GM18861 (cell line): Measurements from ENCODE around the gene GLIS1.

Experiments
- ATAC-seq: cut with Tn5 transposase; IDR thresholded peaks from one replicate; pipeline ENCODE4 v1.9.1; 2021; ENCODE audit not compliant: unreplicated experiment

GLIS1 gene

GRCh38 chr1:53719469-53719868 lies 19.5 kb downstream of the GLIS1 start:
- no peak for ATAC-seq

- no peak for ATAC-seq
These were observed 20.5 kb downstream of the GLIS1 start for GRCh38 chr1:53718443-53718842.

DNA sequence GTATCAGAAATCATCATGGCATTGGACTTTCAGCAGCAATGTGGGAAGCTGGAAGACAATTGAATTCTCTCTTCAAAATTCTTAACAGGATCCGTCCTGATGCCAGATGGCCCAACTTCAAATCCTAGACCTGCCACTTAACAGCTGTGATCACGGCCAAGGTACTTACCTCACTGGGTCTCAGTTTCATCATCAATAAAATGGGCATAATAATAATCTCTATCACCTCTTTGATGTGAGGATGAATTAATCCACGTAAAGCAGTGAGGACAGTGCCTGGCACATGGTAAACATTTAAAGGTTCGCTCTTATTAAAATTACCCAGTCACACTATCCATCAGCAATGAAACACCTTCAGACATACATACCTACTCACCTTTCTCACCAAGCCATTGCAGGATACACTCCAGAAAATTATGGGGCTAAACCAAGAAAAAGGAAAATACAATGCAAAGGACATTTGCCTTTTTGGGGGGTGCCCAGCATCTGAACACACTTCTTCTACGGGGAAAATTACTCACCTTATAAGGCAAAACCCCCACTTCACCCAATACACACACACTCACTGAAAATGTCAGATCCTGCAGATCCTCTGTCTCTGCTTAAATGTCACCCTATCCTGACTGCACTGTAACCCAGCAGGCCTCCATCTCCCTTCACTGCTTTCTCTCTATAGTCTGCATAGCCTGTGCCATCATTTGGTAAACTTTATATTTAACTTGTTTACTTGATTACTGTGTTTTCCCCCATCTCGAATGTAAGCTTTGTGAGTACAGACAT lies 21.7 kb downstream of the GLIS1 start:
- ATAC-seq, result no peak

GRCh38 chr1:53716150-53716549 lies 22.8 kb downstream of the GLIS1 start:
- no peak for ATAC-seq

DNA sequence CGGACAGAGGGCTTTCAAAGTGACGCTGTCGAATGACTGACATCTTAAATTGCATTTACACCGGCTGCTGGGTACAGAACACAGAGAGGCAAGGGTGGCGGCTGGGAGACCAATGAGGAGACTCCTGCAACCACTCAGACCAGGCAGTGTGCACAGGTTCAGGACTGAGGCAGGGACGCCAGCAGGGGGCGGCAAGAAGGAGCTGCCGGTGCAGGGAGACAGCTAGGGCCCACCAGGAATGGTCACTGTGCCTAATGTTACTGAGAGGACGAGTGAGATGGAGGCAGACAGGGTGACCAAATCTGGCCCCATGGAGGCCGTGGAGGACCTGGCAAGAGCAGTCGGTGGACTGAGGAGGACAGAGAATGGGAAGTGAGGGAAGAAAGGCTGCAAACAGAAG lies 23.5 kb downstream of the GLIS1 start:
- no peak for ATAC-seq

GRCh38 chr1:53712276-53712675 lies 26.7 kb downstream of the GLIS1 start:
- no peak for ATAC-seq

DNA sequence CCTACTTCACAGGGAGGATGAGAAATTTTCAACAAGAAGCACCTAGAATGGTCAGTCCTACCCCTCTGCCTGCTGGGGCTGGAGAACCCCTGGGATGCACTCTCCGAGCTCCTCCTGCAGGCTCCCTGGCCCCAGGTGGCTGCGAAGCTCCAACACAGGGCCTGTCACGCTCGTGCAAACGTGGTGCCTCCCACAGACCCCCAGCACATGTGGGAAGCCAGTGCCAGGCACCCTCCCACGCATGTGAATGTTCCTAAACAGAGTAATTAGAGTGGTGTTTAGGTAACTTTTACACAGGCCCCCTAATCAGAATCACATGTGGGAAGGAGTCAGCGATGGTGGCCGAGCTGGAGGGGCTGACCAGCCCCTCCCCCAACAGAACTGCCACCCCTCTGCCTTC lies 28.4 kb downstream of the GLIS1 start:
- no peak for ATAC-seq

DNA sequence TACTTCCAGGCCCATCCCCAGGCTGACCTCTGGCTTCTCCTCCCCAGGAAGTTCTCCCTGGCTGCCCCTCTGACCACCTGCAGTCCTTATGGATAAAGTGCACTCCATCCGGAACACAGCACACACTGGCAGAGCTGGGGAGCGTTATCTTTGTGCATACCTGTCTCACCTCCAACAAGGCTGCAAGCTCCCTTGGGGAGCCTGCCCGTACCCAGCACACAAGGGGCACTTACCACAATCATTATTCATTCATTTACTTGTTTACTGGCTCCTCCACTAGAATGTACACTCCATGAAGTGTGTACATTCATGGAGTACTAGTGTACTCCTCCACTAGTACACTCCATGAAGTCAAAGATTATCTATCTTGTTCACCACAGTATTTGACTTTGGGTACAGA lies 30.3 kb downstream of the GLIS1 start:
- no peak for ATAC-seq

DNA sequence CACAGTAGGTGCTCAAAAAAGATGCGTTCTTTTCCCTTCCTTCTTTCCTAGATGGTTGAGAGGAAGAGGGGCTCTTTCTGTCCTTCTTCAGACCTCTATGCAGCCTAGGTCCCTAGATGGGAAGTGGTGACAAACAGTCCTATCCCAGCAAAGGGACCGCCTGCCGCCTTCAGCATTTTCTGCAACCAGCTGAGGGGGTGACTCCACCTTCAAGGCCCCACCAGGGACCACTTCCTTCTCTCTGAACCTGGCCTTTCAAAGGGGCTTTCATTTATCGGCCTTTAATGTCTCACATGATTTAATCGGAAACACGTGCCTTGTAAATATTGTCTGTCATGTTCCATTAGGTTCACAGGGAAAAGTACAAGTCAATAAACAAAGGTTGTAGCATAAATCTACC lies 32.6 kb downstream of the GLIS1 start:
- ATAC-seq, result no peak

GRCh38 chr1:53705446-53706096 lies 33.4 kb downstream of the GLIS1 start:
- no peak for ATAC-seq

DNA sequence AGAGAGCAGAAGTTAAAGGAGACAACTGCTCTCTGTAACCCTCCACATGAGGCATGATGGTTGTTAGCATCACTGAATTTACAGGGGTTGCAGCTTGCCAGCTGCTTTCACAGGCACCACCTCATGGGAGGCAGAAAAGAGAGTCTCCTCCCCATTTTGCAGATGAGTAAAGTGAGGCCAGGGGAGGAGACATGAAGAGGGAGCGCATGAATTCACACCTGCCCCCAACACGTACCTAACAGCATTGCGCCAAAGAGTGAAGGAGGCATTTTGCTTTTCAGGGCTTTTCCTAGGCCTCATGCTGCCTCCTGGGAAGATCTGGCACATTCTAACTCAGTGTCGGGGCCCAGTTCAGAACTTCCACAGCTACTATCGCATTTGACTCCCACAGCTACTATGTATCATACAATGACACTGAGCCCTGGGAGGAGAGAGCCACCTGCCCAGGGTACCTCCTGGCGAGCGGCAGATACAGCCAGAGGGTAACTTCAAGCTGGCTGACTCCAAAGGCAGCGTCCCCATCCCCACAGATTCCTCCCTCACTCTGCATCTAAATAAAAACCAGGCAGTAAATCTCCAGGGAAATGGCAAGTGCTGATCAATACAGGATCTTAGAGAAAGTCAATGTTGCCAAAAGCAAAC lies 34.0 kb downstream of the GLIS1 start:
- ATAC-seq, result no peak

- ATAC-seq, result no peak
These were observed 34.7 kb downstream of the GLIS1 start for GRCh38 chr1:53704304-53704703.

GRCh38 chr1:53703174-53703573 lies 35.8 kb downstream of the GLIS1 start:
- no peak for ATAC-seq

DNA sequence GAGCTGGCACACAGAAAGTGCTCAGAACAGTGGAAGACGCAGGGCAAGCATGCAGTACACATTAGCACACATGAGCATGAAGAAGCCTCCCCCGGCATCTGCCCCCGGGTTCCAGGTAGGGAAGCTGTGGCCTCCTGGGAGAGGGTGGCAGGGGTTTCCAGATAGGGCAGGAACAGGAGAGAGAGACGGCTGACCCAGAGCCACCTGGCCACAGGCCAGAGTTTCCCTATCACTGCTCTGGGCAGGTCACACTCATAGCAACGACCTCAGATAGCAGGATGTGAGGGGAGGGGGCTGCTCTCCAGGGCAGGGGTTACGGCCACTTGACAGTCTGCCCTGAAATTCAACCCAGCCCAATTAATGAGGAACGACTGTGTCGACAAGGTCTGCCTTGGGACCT lies 36.6 kb downstream of the GLIS1 start:
- ATAC-seq, result no peak

DNA sequence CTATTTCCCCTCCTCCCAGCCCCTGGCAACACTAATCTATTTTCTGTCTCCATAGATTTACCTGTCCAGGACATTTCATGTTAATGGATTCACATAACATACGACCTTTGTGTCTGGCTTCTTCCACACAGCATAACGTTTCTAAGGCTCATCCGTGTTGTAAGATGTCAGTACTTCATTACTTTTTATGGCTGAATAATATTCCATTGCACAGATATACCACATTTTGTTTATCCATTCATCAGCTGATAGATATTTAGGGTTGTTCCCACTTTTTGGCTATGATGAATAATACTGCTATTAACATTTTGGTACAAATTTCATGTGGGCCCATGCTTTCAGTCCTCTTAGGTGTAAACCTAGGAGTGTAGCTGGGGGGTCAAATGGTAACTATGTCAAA lies 38.2 kb downstream of the GLIS1 start:
- ATAC-seq, result no peak

- no peak for ATAC-seq
These were observed 39.0 kb downstream of the GLIS1 start for GRCh38 chr1:53699981-53700380.

DNA sequence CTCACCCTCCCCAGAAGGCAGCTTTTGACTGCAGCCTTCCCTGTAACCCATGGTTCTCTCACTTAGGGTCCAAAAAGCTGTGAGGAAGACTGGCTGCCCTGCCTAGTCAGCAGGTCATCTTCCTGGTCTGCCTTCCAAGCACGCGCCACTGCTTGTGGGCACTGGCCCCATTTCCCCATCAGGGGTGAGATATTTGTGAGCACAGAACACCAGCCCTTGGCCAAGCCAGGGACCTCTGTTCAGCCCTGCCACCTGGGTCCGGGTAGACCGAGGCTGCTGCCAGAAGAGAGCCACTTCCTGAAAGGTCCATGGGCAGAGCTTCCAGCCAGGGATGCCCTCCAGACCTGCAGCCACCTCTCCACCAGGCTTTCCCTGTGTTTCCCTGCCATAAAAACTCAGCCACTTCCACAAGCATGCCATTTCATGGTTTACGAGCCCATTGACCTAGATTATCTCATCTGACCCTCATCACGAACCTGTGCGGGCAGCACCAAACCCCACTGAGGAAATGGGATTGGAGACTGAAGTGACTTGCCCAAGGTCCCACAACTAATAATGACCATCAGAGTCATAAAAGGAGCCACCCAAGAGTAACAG lies 40.5 kb downstream of the GLIS1 start:
- no peak for ATAC-seq

DNA sequence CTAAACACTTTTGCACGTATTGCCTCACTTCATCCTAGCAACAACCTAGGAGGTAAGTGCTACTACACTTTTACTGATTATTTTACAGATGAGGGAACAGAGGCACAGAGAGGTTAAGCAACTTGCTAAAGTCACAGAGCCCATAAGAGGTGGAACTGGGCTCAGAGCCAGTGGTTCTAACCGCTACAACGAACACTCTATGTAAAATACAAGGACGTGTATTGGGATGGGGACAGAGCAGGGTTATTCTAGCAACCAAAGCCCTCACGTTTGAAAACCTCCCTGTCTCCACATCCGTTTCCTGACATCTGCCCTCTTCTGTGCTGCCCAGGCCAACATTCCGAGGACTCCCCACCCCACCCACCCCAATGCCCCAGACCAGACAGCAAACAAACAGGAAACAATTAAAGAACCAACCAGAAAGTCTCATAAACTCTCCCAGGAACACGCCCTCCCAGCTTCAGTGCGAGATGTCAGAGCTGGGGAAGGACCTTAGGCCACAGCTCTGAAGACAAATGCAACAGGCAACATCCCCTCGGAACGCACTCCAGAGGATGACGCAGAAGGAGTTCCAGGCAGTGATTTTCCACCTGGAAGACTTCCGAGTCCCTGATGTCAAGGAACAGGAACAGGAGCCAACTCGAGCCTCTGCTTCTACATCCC lies 41.1 kb downstream of the GLIS1 start:
- ATAC-seq, result no peak

- no peak for ATAC-seq
These were observed 42.0 kb downstream of the GLIS1 start for GRCh38 chr1:53696990-53697389.

- no peak for ATAC-seq
These were observed 42.4 kb downstream of the GLIS1 start for GRCh38 chr1:53696571-53696970.

DNA sequence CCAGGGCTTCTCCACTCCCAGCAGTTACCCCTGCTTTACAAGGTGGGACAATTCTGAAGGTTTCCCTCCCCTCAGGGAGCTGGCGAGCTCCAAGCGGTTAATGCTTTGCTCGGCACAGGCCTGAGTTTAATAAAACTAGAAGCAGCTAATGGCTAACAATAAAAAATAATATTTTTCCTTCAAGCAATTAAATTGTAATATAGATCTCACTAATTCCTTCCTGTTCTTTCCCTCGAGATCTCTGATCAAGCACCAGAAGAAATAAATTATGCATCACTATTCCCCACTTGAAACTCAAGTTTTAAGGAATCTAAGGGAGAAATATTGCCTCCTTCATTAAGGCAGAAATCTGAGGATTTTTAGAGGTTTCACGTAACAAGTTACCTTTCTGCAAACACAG lies 42.9 kb downstream of the GLIS1 start:
- ATAC-seq, result no peak
